Hepatocyte (in vitro differentiated cells): ENCODE data around the gene ADAM33.

ENCODE experiments used
- EZH2 ChIP-seq: fragments of 200-600 bp; sonication (generic); IDR thresholded peaks from 2 replicates; pipeline ENCODE4 v1.6.1; 2016; ENCODE audit warnings: antibody characterized with exemption, mild to moderate bottlenecking, borderline replicate concordance
- EZH2phosphoT487 ChIP-seq: fragments of 200-600 bp; sonication (generic); IDR thresholded peaks from one replicate; pipeline ENCODE4 v1.6.1; 2018; ENCODE audit warnings: antibody characterized with exemption, mild to moderate bottlenecking, low read depth, moderate library complexity; ENCODE audit not compliant: unreplicated experiment, severe bottlenecking
- TF ChIP-seq, protein P1 (sequence below): fragments of 200-600 bp; sonication (generic); IDR thresholded peaks from 2 replicates; pipeline ENCODE4 v1.5.1; 2016; ENCODE audit warnings: antibody characterized with exemption, mild to moderate bottlenecking; ENCODE audit not compliant: poor library complexity

DNA sequence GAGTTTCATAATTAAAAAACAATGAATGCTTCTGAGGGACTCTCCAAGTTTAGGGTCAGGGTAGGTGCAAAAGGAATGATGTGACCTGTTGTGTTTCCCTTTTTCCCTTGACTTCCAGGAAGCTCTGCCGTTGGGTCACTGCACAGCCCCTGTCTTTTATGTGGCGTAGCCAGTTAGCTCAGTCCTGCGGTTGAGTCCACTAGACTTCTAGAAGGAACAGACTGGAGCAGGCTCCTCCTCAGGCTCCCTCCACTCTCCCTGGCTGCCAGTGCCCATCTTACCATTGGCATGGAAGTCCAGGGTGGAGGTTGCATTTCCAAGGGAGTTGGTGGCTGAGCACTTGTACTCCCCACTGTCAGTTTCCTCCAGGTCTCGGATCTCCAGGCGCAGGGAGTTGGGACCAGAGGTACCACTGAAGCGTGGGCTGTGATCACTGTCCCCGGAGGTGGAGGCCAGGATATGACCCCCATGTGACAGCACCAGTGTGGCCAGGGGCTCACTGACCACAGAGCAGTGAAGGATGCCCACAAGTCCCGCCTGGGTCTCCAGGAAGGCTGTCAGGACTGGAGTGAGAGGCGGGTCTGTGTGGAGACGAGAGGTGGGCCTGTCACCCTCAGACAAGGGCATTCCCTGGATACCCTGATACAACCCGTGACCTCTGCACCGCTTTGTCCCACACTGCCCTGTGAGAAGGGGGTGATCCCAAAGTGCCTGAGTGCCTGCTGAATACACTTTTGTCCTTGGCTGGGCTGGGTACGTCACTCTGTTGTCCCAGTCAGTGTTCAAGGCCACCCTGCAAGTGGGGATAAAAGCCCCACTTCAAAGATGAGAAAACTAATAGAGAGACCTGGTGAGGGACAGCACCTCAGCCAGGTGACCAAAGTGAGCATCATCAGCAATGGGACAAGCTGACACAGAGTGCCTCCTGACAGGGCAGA is 19.5 kb upstream of the ADAM33 start:
- TF ChIP-seq, protein P1, sequence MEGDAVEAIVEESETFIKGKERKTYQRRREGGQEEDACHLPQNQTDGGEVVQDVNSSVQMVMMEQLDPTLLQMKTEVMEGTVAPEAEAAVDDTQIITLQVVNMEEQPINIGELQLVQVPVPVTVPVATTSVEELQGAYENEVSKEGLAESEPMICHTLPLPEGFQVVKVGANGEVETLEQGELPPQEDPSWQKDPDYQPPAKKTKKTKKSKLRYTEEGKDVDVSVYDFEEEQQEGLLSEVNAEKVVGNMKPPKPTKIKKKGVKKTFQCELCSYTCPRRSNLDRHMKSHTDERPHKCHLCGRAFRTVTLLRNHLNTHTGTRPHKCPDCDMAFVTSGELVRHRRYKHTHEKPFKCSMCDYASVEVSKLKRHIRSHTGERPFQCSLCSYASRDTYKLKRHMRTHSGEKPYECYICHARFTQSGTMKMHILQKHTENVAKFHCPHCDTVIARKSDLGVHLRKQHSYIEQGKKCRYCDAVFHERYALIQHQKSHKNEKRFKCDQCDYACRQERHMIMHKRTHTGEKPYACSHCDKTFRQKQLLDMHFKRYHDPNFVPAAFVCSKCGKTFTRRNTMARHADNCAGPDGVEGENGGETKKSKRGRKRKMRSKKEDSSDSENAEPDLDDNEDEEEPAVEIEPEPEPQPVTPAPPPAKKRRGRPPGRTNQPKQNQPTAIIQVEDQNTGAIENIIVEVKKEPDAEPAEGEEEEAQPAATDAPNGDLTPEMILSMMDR = no peak
- TF ChIP-seq EZH2 = no peak
- no peak for TF ChIP-seq EZH2phosphoT487
